HG02623 (cell line): ENCODE measurements around the gene SETBP1.

Source experiments
- ATAC-seq: cut with Tn5 transposase; IDR thresholded peaks from one replicate; pipeline ENCODE4 v1.9.1; 2021; ENCODE audit warnings: moderate library complexity; ENCODE audit not compliant: unreplicated experiment

Gene SETBP1

GRCh38 chr18:44704135-44704789 is 23.6 kb downstream of the SETBP1 start:
- ATAC-seq: no peak

- no peak for ATAC-seq
These were observed 24.5 kb downstream of the SETBP1 start for GRCh38 chr18:44705075-44705675.

GRCh38 chr18:44708451-44709083 is 27.9 kb downstream of the SETBP1 start:
- no peak for ATAC-seq

GRCh38 chr18:44709307-44710126 is 28.8 kb downstream of the SETBP1 start:
- peak; percentile 79 for ATAC-seq

GRCh38 chr18:44710931-44711330 is 30.2 kb downstream of the SETBP1 start:
- no peak for ATAC-seq

- ATAC-seq: no peak
These were observed 31.3 kb downstream of the SETBP1 start for GRCh38 chr18:44712025-44712424.

- ATAC-seq: no peak
These were observed 32.7 kb downstream of the SETBP1 start for GRCh38 chr18:44713435-44713834.

GRCh38 chr18:44714376-44714775 is 33.7 kb downstream of the SETBP1 start:
- ATAC-seq: no peak

- no peak for ATAC-seq
These were observed 34.6 kb downstream of the SETBP1 start for GRCh38 chr18:44715245-44715644.

- ATAC-seq: no peak
These were observed 35.2 kb downstream of the SETBP1 start for GRCh38 chr18:44715842-44716241.

- no peak for ATAC-seq
These were observed 36.0 kb downstream of the SETBP1 start for GRCh38 chr18:44716697-44717163.

- ATAC-seq: no peak
These were observed 38.9 kb downstream of the SETBP1 start for GRCh38 chr18:44719519-44720060.

GRCh38 chr18:44721748-44722147 is 41.1 kb downstream of the SETBP1 start:
- peak; percentile 37 for ATAC-seq

GRCh38 chr18:44723411-44723810 is 42.7 kb downstream of the SETBP1 start:
- ATAC-seq: no peak

GRCh38 chr18:44724105-44724778 is 43.6 kb downstream of the SETBP1 start:
- no peak for ATAC-seq

GRCh38 chr18:44725300-44726058 is 44.8 kb downstream of the SETBP1 start:
- peak; percentile 45 for ATAC-seq

- ATAC-seq: no peak
These were observed 45.4 kb downstream of the SETBP1 start for GRCh38 chr18:44726059-44726421.

- no peak for ATAC-seq
These were observed 46.6 kb downstream of the SETBP1 start for GRCh38 chr18:44727291-44727690.

GRCh38 chr18:44729631-44730101 is 49.0 kb downstream of the SETBP1 start:
- no peak for ATAC-seq
